ENCODE results near the gene SUPV3L1. TPM values are rescaled to one million over a fixed set of nuclear protein-coding genes. Genes with fewer than 3 reads are reported as not detected.

Gene SUPV3L1
- total and polyA plus RNA-seq, 9 of the 15 experiments (the other 6 are each of a cell fraction or from before 2014, with no cell fraction given), result 45.2 to 156 (median 92.6) TPM

- peak; percentile 62 for TF ChIP-seq HMBOX1 (IDR thresholded peaks at IDR 0.05)
- no peak for TF ChIP-seq HMGXB4 (CRISPR knock-in tag; IDR thresholded peaks at IDR 0.05)
- no peak for TF ChIP-seq ID3 (CRISPR knock-in tag; IDR thresholded peaks at IDR 0.05)
- no peak for TF ChIP-seq ID3 (tag; IDR thresholded peaks at IDR 0.05)
- TF ChIP-seq RBM25 (IDR thresholded peaks at IDR 0.05; ENCODE audit: low read depth, low read length, severe bottlenecking), result no peak
- peak; percentile 9; the same call in 1 of the 2 replicates for TF ChIP-seq HCFC1 (IDR thresholded peaks at IDR 0.05; ENCODE audit: low read depth, low read length)
- TF ChIP-seq TCF7 (IDR thresholded peaks at IDR 0.05; ENCODE audit: borderline replicate concordance), result no peak
- no peak for TF ChIP-seq GTF2F1 (IDR thresholded peaks at IDR 0.05; ENCODE audit: low read depth, low read length)
- TF ChIP-seq HEY1 (CRISPR knock-in tag; IDR thresholded peaks at IDR 0.05; ENCODE audit: borderline replicate concordance), result no peak
- TF ChIP-seq ZNF282 (CRISPR knock-in tag; IDR thresholded peaks at IDR 0.05), result no peak
- TF ChIP-seq ETV5 (CRISPR knock-in tag; IDR thresholded peaks at IDR 0.05; ENCODE audit: low read depth), result 0 out of 2 replicates have a peak, but pooled peaks have one; percentile 21
- no peak; the same call in 1 of the 2 replicates for TF ChIP-seq REST (IDR thresholded peaks at IDR 0.05; ENCODE audit: borderline replicate concordance)
- no peak; the same call in 1 of the 2 replicates for TF ChIP-seq REST (CRISPR knock-in tag; IDR thresholded peaks at IDR 0.05; ENCODE audit: low read depth)
- no peak for TF ChIP-seq ZNF449 (CRISPR knock-in tag; IDR thresholded peaks at IDR 0.05)
- peak; percentile 68 for TF ChIP-seq ZNF766 (CRISPR knock-in tag; conservative IDR thresholded peaks at IDR 0.05)
Measured at GRCh38 chr10:69217119-69217754, 37.2 kb downstream of the SUPV3L1 start (continued).

Data from K562 (cell line).